Fibroblast of villous mesenchyme (primary cell): ENCODE data around the gene DRD4. TPM values are rescaled to one million over a fixed set of nuclear protein-coding genes. Genes with fewer than 3 reads are reported as not detected.

Experiments used
- DNase-seq: peaks from one replicate; pipeline ENCODE4 v3.0.0-alpha.2; 2010; ENCODE audit warnings: low read depth
- H3K4me3 ChIP-seq: 2 replicates; pipeline ENCODE4 v1.5.1; 2011; ENCODE audit warnings: low read depth, mild to moderate bottlenecking, low read length
- total RNA-seq: library from RNA; depleted of rRNA; stranded (reverse); fragments of >200 nt; gene quantifications from 2 replicates; pipeline ENCODE4 v1.2.3, GENCODE V29; 2012
- TF ChIP-seq, protein P1 (sequence below): IDR thresholded peaks from 2 replicates; pipeline ENCODE4 v1.5.1; 2012; ENCODE audit warnings: low read depth, mild to moderate bottlenecking, low read length; ENCODE audit not compliant: insufficient read depth

DRD4 gene
- total RNA-seq, 1 donor, result not detected

GRCh38 chr11:656426-656825 is 19.4 kb downstream of the DRD4 start:
- H3K4me3 ChIP-seq, result no peak overlapping the region
- DNase-seq, result no peak
- TF ChIP-seq, protein P1, sequence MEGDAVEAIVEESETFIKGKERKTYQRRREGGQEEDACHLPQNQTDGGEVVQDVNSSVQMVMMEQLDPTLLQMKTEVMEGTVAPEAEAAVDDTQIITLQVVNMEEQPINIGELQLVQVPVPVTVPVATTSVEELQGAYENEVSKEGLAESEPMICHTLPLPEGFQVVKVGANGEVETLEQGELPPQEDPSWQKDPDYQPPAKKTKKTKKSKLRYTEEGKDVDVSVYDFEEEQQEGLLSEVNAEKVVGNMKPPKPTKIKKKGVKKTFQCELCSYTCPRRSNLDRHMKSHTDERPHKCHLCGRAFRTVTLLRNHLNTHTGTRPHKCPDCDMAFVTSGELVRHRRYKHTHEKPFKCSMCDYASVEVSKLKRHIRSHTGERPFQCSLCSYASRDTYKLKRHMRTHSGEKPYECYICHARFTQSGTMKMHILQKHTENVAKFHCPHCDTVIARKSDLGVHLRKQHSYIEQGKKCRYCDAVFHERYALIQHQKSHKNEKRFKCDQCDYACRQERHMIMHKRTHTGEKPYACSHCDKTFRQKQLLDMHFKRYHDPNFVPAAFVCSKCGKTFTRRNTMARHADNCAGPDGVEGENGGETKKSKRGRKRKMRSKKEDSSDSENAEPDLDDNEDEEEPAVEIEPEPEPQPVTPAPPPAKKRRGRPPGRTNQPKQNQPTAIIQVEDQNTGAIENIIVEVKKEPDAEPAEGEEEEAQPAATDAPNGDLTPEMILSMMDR, result no peak

DNA sequence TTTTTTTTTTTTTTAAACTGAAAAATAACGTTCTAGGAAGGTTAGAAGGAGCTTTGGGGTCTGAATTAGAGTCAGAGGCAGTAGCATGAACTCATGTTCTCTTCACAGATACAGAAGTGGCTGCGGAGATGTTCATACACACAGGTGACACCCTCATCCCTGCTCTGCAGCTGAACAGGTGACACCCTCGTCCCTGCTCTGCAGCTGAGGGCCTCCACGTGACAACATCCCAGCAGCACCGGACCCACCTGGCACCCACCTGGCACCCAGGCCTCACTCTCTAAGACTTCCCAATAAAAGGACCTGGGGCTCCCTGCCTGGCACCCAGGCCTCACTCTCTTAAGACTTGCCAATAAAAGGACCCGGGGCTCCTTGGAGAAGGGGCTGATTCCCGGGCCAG is 19.8 kb downstream of the DRD4 start:
- H3K4me3 ChIP-seq, result no peak overlapping the region
- TF ChIP-seq, protein P1, result no peak
- no peak for DNase-seq

GRCh38 chr11:657691-658126 is 20.6 kb downstream of the DRD4 start:
- no peak for DNase-seq
- H3K4me3 ChIP-seq, result no peak overlapping the region
- TF ChIP-seq, protein P1, result no peak

DNA sequence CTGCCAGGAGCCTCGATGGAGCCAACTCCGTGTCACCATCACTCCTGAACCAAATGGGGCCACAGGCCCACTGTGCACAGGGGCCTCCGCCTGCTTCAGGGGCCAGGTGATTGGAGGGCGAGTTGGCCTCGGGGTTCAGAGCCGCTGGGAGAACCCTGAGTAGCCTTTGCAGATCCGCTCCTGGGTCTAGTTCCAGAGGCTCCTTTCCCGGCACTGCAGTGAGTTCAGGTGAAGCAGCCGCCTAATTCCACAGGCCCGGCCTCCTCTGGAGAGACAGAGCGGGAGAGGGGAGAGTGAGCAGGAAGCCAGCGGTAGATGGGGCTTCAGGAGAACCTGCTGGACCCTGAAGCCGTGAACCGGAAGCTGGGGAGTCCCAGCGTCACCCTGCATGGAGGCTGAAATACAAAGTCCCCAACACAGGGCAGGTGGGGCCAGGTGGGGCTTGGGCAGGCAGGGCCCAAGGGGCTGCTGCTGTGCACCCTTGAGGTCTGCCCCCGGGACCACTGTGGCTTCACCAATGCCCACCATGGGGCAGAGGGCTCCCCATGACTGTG is 22.5 kb downstream of the DRD4 start:
- TF ChIP-seq, protein P1, result no peak
- no peak overlapping the region for H3K4me3 ChIP-seq
- DNase-seq, result no peak

GRCh38 chr11:660281-660680 is 23.2 kb downstream of the DRD4 start:
- no peak for DNase-seq
- TF ChIP-seq, protein P1, result no peak
- no peak overlapping the region for H3K4me3 ChIP-seq

DNA sequence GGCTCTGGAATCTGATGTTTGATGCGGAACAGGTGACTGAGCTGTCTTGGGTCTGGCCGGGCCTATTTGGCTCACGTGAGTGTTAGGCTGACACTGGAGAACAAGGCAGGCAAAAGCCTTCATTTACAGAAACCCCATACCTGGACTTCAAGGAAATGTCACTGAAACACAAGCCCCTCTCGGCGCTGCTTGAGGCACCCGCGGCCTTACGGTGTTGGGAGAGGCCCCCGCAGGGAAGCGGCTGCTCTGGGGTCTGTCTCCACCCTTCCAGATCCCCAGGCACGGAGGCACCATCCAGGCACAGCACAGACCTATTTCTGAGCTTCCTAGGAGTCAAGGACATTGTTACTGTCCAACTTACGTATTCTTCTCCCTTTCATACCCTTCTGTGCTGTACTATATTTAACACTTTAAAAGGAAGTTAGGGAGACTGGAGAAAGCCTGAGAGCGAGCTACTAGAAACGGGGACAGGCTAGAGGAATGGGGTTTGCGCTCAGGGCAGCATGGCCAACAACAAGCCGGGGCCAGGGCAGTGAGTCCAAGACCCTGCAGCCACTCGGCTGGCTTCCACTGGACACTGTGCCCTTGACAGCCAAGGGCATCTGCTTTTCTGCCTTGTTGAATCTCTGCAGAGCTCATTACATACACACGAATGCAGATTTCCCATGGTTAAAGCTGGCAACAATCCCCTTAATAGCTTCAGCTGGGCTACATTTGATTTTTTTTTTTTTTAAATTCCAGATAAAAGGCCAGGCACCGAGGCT is 23.8 kb downstream of the DRD4 start:
- no peak for DNase-seq
- TF ChIP-seq, protein P1, result no peak
- no peak overlapping the region for H3K4me3 ChIP-seq

DNA sequence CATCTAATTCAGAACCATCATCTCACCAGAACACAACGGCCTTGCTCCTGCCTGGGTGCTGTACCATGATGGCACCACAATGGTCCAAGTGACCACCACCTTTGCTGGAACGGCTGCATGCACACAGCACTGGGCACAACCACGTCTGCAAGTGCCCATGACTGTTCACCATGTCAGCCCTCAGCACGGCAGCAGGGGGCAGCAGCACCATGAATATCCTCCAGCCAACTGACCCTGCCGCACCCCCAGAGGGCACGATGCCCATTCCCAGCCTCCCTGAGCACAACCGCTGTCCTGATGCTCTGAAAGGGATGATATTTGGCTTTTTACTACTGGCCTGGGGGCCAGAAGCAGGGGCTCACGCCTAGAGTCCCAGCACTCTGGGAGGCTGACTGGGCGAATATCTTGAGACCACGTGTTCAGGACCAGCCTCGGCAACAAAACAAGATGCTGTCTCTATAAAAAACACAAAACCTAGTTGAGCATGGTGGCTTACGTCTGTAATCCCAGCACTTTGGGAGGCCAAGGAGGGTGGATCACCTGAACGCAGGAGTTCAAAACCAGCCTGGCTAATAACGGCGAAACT is 25.7 kb downstream of the DRD4 start:
- TF ChIP-seq, protein P1, result peak; percentile 88
- DNase-seq, result peak; percentile 69

More for the DNA sequence above, 25.7 kb downstream of the DRD4 start:
- no peak overlapping the region for H3K4me3 ChIP-seq
